Common myeloid progenitor, CD34-positive (primary cell): ENCODE results near the gene DNAJB9.

ENCODE experiments used
- CTCF ChIA-PET: fragments of 350-600 bp; sonication (Branson Sonifier 250); formaldehyde crosslinking; loops from one replicate; lab custom pipeline; 2021; ENCODE audit warnings: antibody characterized with exemption; lab: Charles Lee
- POLR2A ChIA-PET: fragments of 350-600 bp; sonication (Branson Sonifier 250); formaldehyde crosslinking; loops from one replicate; lab custom pipeline; 2021; ENCODE audit warnings: antibody characterized with exemption; lab: Charles Lee
- DNase-seq, 3 donors: peaks; one replicate each; pipeline versions ENCODE4 v3.0.0 to v3.0.0-alpha.2; 2013
- H3K27ac ChIP-seq, 2 experiments: 1 replicate in 1 of 2; 2 replicates in 1 of 2; pipeline ENCODE4 v1.7.0; 2013; ENCODE audit warnings: inconsistent platforms in 2 of 2, low read length in 2 of 2, mild to moderate bottlenecking in 2 of 2, low read depth in 1 of 2, moderate library complexity in 1 of 2; ENCODE audit not compliant: severe bottlenecking in 2 of 2, insufficient read depth in 1 of 2, poor library complexity in 1 of 2
- H3K27me3 ChIP-seq, 5 experiments: replicated peaks in 2 of 5; 1 replicate in 3 of 5; 2 replicates in 2 of 5; pipeline versions ENCODE4 v1.6.1 to v1.7.0; 2013; ENCODE audit warnings: low read length in 4 of 5, mild to moderate bottlenecking in 2 of 5, moderate library complexity in 2 of 5, inconsistent platforms in 1 of 5; ENCODE audit not compliant: insufficient read depth in 5 of 5, control insufficient read depth in 4 of 5
- H3K36me3 ChIP-seq, 4 experiments: 1 replicate in 2 of 4; 2 replicates in 2 of 4; pipeline versions ENCODE4 v1.6.1 to v1.7.0; 2013; ENCODE audit warnings: low read length in 3 of 4, control low read depth in 1 of 4, mild to moderate bottlenecking in 1 of 4; ENCODE audit not compliant: control insufficient read depth in 4 of 4, insufficient read depth in 4 of 4
- H3K4me1 ChIP-seq, 4 experiments: 1 replicate in 3 of 4; 2 replicates in 1 of 4; pipeline versions ENCODE4 v1.6.1 to v1.7.1; 2013; ENCODE audit warnings: low read length in 3 of 4, mild to moderate bottlenecking in 3 of 4, control low read depth in 1 of 4, inconsistent platforms in 1 of 4, moderate library complexity in 1 of 4; ENCODE audit not compliant: control insufficient read depth in 4 of 4, insufficient read depth in 4 of 4; ENCODE audit errors: control extremely low read depth in 1 of 4
- H3K4me3 ChIP-seq, 7 experiments: 1 replicate in 4 of 7; 2 replicates in 3 of 7; pipeline versions ENCODE4 v1.5.1 to v1.7.0; 2013; ENCODE audit warnings: mild to moderate bottlenecking in 7 of 7, low read length in 6 of 7, moderate library complexity in 6 of 7, inconsistent platforms in 2 of 7, low read depth in 2 of 7, control low read depth in 1 of 7; ENCODE audit not compliant: insufficient read depth in 4 of 7, control insufficient read depth in 1 of 7; ENCODE audit errors: extremely low read depth in 1 of 7
- H3K9me3 ChIP-seq, 5 experiments: 1 replicate in 4 of 5; 2 replicates in 1 of 5; pipeline versions ENCODE4 v1.6.1 to v1.7.1; 2013; ENCODE audit warnings: low read length in 4 of 5, mild to moderate bottlenecking in 2 of 5, inconsistent platforms in 1 of 5, low read depth in 1 of 5, moderate library complexity in 1 of 5; ENCODE audit not compliant: control insufficient read depth in 4 of 5, insufficient read depth in 2 of 5; ENCODE audit errors: control extremely low read depth in 1 of 5
- WGBS: methylation state at CpG from one replicate; pipeline ENCODE4 v1.1.5; 2013; ENCODE audit not compliant: insufficient coverage; 5-methylcytosine and 5-hydroxymethylcytosine counted together

DNAJB9 gene

GRCh38 chr7:108589874-108590273 lies 20.2 kb downstream of the DNAJB9 start:
- DNase-seq, result no peak
- CTCF ChIA-PET, result no interaction called here
- POLR2A ChIA-PET, result no interaction called here
- Histone ChIP-seq H3K4me3 (no peak overlapping the region), H3K9me3 (no peaks in the 10 kb centered on the region), H3K36me3 (no peaks in the 10 kb centered on the region), H3K27me3 (peaks cover 0 to 2% (median 0%) of the 10 kb centered on the region in 5 experiments), H3K27ac (no peak overlapping the region), H3K4me1 (no peaks in the 10 kb centered on the region)
- WGBS, result no CpG with 5 or more reads among the region's 1 CpG

DNA sequence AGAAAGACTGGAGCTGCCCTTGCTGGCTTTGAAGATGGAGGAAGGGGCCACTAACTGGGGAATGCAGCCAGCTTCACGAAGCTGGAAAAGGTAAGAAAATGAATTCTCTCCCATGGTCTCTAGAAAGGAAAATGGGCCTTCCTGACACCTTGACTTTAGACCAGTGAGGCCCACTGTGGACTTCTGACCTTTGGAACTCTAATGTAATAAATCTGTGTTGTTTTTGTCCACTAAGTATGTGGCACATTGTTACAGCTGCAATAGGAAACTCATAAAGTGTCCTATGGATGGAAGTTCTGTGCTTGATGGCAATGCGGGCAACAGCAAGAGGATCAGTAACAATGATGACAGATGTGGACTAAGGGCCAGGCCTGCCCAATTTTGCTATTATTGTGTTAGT lies 20.9 kb downstream of the DNAJB9 start:
- POLR2A ChIA-PET, result no interaction called here
- Histone ChIP-seq H3K4me3 (no peak overlapping the region), H3K36me3 (no peaks in the 10 kb centered on the region), H3K4me1 (no peaks in the 10 kb centered on the region), H3K27me3 (peaks cover 0 to 2% (median 0%) of the 10 kb centered on the region in 5 experiments), H3K9me3 (no peaks in the 10 kb centered on the region), H3K27ac (no peak overlapping the region)
- CTCF ChIA-PET, result no interaction called here
- WGBS, result 100% methylated on average over 2 of the region's 2 CpGs
- DNase-seq, result no peak

GRCh38 chr7:108592646-108593201 lies 23.1 kb downstream of the DNAJB9 start:
- Histone ChIP-seq H3K9me3 (no peaks in the 10 kb centered on the region), H3K4me3 (no peak overlapping the region), H3K27ac (no peak overlapping the region), H3K27me3 (peaks cover 0 to 2% (median 0%) of the 10 kb centered on the region in 5 experiments), H3K4me1 (no peaks in the 10 kb centered on the region), H3K36me3 (no peaks in the 10 kb centered on the region)
- CTCF ChIA-PET, result interaction anchor here (1.8 kb wide), 1 partner anchor 18 kb away, joined by 4 read pairs; no protein-coding TSS in a partner anchor
- POLR2A ChIA-PET, result interaction anchor here (0.6 kb wide), 1 partner anchor 370 kb away, joined by 3 read pairs; no protein-coding TSS in a partner anchor
- no peak for DNase-seq
- WGBS, result 88% methylated on average over 3 of the region's 3 CpGs

GRCh38 chr7:108596560-108596959 lies 26.9 kb downstream of the DNAJB9 start:
- POLR2A ChIA-PET, result no interaction called here
- DNase-seq, result no peak

DNA sequence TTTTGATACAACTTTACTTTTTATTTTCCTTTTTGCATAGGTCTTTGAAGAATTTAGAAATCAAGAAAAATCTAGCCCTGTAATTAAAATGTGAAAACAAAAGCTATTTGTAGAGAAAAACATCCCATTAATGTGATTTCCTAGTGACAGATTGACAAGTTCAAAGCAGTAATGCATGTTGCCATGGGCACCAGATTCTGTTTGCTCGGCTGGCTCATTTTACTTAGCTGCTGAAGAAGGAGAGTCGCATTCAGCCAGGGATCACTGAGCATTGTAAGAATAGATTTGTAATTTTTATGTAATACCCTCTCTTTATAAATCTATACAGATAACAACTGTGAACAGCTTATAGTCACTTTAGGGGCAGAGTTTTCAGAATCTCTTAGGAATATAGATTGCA lies 28.5 kb downstream of the DNAJB9 start:
- DNase-seq, result no peak
- Histone ChIP-seq H3K9me3 (no peaks in the 10 kb centered on the region), H3K27me3 (peaks cover 0 to 5% (median 0%) of the 10 kb centered on the region in 5 experiments), H3K4me1 (no peaks in the 10 kb centered on the region), H3K36me3 (no peaks in the 10 kb centered on the region), H3K4me3 (no peak overlapping the region), H3K27ac (no peak overlapping the region)
- WGBS, result 100% methylated on average over 1 of the region's 2 CpGs
- ChIA-PET POLR2A (no interaction called here), CTCF (interaction anchor here (1.0 kb wide), 1 partner anchor 10 kb away, joined by 3 read pairs; no protein-coding TSS in a partner anchor)

More at GRCh38 chr7:108596560-108596959, 26.9 kb downstream of the DNAJB9 start:
- H3K36me3 ChIP-seq, result no peaks in the 10 kb centered on the region
- H3K27ac ChIP-seq, result no peak overlapping the region
- no peak overlapping the region for H3K4me3 ChIP-seq
- CTCF ChIA-PET, result interaction anchor here (0.8 to 1.8 kb wide), 2 partner anchors 71 to 99 kb away, joined by 4 to 7 read pairs; partner anchors contain the start of gene PNPLA8
- H3K4me1 ChIP-seq, result no peaks in the 10 kb centered on the region
- H3K9me3 ChIP-seq, result no peaks in the 10 kb centered on the region
- WGBS, result 100% methylated on average over 3 of the region's 4 CpGs
- H3K27me3 ChIP-seq, result peaks cover 0 to 6% (median 0%) of the 10 kb centered on the region in 5 experiments

DNA sequence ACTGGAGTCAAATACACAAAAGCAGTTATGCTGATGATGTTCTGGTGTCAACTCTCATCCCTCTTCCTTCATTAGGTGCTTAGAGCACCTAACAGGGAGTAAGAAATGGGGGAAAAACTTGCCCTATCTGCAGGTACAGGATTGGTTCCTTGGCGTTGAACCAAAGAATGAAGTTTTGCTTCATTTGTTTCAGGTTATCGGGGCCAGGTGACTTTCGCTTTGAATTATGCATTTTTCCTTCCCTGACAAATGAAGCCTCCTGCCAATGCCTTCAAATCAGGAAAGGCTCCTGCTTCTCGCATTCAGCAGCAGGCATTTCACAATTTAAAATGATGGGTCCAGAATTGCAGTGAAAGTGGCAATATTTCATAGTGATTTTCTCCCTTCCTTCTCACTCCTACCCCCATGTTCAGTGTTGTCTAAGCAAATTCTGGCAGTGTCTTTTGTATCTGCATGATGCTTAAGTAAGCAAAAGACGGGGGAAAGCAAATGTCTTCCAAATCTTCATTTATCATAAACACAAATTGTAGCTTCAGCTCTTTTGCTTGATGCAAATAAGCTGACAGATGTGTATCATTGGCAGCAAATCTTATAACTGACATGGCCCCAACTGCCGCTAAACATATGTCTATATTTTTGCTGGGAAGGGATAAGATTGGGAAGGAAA lies 29.4 kb downstream of the DNAJB9 start:
- WGBS, result 100% methylated on average over 3 of the region's 6 CpGs
- DNase-seq, result no peak
- H3K4me1 ChIP-seq, result no peaks in the 10 kb centered on the region
- POLR2A ChIA-PET, result no interaction called here
- no peaks in the 10 kb centered on the region for H3K9me3 ChIP-seq
- no peak overlapping the region for H3K4me3 ChIP-seq
- H3K36me3 ChIP-seq, result no peaks in the 10 kb centered on the region
- no peak overlapping the region for H3K27ac ChIP-seq
- CTCF ChIA-PET, result no interaction called here
- peaks cover 0 to 5% (median 0%) of the 10 kb centered on the region in 5 experiments for H3K27me3 ChIP-seq

DNA sequence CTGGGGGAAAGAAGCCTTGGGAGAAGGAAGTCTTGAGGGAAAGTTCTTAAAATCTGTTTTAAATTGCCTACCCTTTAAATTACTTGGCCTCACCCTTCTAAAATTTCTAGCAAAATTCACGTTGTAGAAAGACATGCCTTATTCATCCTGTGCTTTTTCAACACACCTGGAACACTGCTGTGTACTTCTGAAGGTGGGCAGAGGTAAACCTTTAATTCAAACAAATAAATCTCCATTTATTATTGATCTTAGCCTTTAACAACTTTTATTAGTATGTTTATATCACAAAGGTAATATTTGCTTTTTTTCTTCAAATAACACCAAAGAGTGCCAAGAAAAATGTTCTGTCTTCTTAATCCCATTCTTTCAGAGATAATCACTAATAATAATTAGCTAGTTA lies 30.7 kb downstream of the DNAJB9 start:
- ChIA-PET POLR2A (no interaction called here), CTCF (interaction anchor here (1.0 kb wide), 1 partner anchor 9 kb away, joined by 3 read pairs; no protein-coding TSS in a partner anchor)
- H3K9me3 ChIP-seq, result no peaks in the 10 kb centered on the region
- no peak overlapping the region for H3K4me3 ChIP-seq
- no CpG with 5 or more reads among the region's 1 CpG for WGBS
- H3K36me3 ChIP-seq, result no peaks in the 10 kb centered on the region
- H3K27me3 ChIP-seq, result peaks cover 0 to 10% (median 0%) of the 10 kb centered on the region in 5 experiments
- DNase-seq, result no peak
- H3K27ac ChIP-seq, result no peak overlapping the region
- no peaks in the 10 kb centered on the region for H3K4me1 ChIP-seq
